Osteocyte (in vitro differentiated cells): ENCODE results near the gene EFNA3. TPM values are rescaled to one million over a fixed set of nuclear protein-coding genes. Genes with fewer than 3 reads are reported as not detected.
"Not testable (repeated sequence)": the region's sequence is repeated elsewhere in the genome, so short reads cannot be mapped to it uniquely, and the experiment has no call there.

Source experiments
- DNase-seq: peaks from one replicate; pipeline ENCODE4 v3.0.0; 2021; ENCODE audit warnings: mixed read lengths; ENCODE audit not compliant: unreplicated experiment; ENCODE audit errors: extremely low spot score
- H3K27ac Mint-ChIP-seq: one replicate; pipeline ENCODE4 v1.8.0; 2021; ENCODE audit warnings: mild to moderate bottlenecking, mixed read lengths; ENCODE audit not compliant: unreplicated experiment
- H3K27me3 Mint-ChIP-seq: one replicate; pipeline ENCODE4 v1.8.0; 2021; ENCODE audit warnings: mixed read lengths; ENCODE audit not compliant: unreplicated experiment
- H3K36me3 Mint-ChIP-seq: one replicate; pipeline ENCODE4 v1.8.0; 2021; ENCODE audit warnings: mixed read lengths; ENCODE audit not compliant: unreplicated experiment
- H3K4me1 Mint-ChIP-seq: one replicate; pipeline ENCODE4 v1.8.0; 2021; ENCODE audit warnings: mixed read lengths; ENCODE audit not compliant: unreplicated experiment
- H3K4me3 Mint-ChIP-seq: one replicate; pipeline ENCODE4 v1.8.0; 2021; ENCODE audit warnings: mild to moderate bottlenecking, moderate library complexity, mixed read lengths; ENCODE audit not compliant: unreplicated experiment
- H3K9me3 Mint-ChIP-seq: one replicate; pipeline ENCODE4 v1.8.0; 2021; ENCODE audit warnings: mixed read lengths; ENCODE audit not compliant: unreplicated experiment
- CTCF ChIP-seq: fragments of 200-600 bp; sonication (generic); IDR thresholded peaks from 2 replicates; pipeline ENCODE4 v1.5.0; 2021; ENCODE audit warnings: antibody characterized with exemption, mild to moderate bottlenecking, moderate library complexity
- total RNA-seq: library from RNA; stranded (reverse); gene quantifications from 2 replicates; pipeline ENCODE4 v1.2.1, GENCODE V29; 2021

The EFNA3 gene
- total RNA-seq, 1 donor from 2014 or later: 2.9 TPM

- TF ChIP-seq CTCF: no peak
- H3K36me3 Mint-ChIP-seq: no peaks in the 10 kb centered on the region
- DNase-seq: no peak
- peaks cover 15% of the 10 kb centered on the region for H3K27me3 Mint-ChIP-seq
- H3K27ac Mint-ChIP-seq: no peak overlapping the region
- no peak overlapping the region for H3K4me3 Mint-ChIP-seq
- peaks cover 2% of the 10 kb centered on the region for H3K4me1 Mint-ChIP-seq
- H3K9me3 Mint-ChIP-seq: no peaks in the 10 kb centered on the region
Measured at GRCh38 chr1:155116113-155116764, 37.6 kb downstream of the EFNA3 start.

DNA sequence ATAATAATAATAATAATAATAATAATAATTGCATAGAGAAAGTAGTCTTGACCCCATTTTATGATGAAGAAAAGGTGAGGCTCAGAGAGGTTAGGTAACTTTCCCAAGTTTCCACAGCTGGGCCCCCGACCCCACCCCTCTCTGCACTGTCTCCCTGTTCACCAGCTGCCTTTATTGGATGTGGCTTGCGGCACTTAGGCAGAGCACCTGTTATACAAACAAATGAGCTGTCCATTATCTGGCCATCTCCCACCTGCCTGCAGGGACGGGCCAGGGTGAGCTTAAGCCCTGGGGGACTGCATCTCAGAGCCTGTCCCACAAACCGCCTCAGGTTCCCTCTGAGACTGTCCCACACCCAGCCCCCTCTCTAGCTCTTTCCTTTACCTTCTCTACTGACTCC, 39.0 kb downstream of the EFNA3 start:
- H3K27me3 Mint-ChIP-seq: peaks cover 16% of the 10 kb centered on the region
- H3K9me3 Mint-ChIP-seq: no peaks in the 10 kb centered on the region
- H3K4me1 Mint-ChIP-seq: peaks cover 5% of the 10 kb centered on the region
- H3K4me3 Mint-ChIP-seq: no peak overlapping the region
- no peak overlapping the region for H3K27ac Mint-ChIP-seq
- TF ChIP-seq CTCF: no peak
- DNase-seq: no peak
- no peaks in the 10 kb centered on the region for H3K36me3 Mint-ChIP-seq

DNA sequence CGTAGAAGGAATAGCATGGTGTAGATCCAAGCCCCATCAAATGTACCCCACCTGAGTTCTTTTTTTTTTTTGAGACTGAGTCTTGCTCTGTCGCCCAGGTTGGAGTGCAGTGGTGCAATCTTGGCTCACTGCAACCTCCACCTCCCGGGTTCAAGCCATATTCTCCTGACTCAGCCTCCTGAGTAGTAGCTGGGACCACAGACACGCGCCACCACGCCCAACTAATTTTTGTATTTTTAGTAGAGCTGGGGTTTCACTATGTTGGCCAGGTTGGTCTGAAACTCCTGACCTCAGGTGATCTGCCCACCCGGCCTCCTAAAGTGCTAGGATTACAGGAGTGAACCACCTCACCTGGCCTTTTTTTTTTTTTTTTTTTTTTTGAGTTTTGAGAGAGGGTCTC, 39.5 kb downstream of the EFNA3 start:
- not testable (repeated sequence) for H3K27ac Mint-ChIP-seq, H3K9me3 Mint-ChIP-seq, H3K4me3 Mint-ChIP-seq, H3K36me3 Mint-ChIP-seq, H3K4me1 Mint-ChIP-seq, DNase-seq
- H3K27me3 Mint-ChIP-seq: peaks cover 16% of the 10 kb centered on the region

DNA sequence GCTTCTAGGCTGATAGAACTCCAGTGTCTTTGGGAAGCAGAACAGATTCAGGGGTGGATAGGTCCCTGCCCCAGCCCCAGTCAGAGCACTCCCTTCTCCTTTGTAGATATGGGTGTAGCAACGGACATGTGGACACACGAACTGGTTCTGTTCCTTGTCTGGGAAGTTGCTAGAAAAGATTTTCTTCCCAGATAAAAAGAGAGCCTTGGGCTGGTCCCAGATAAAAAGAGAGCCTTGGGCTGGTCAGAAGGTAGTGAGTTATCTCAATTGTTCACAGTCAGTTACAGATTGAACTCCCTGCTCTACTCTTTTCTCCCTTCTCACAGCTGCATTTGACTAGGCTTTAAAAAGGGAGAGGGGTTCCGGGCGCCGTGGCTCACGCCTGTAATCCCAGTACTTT, 41.6 kb downstream of the EFNA3 start:
- no peak for DNase-seq
- peaks cover 16% of the 10 kb centered on the region for H3K27me3 Mint-ChIP-seq
- H3K36me3 Mint-ChIP-seq: no peaks in the 10 kb centered on the region
- no peak for TF ChIP-seq CTCF
- H3K4me1 Mint-ChIP-seq: peaks cover 20% of the 10 kb centered on the region
- no peak overlapping the region for H3K4me3 Mint-ChIP-seq
- no peaks in the 10 kb centered on the region for H3K9me3 Mint-ChIP-seq
- H3K27ac Mint-ChIP-seq: no peak overlapping the region

GRCh38 chr1:155121249-155121648, 42.6 kb downstream of the EFNA3 start:
- peaks cover 16% of the 10 kb centered on the region for H3K27me3 Mint-ChIP-seq
- H3K36me3 Mint-ChIP-seq: no peaks in the 10 kb centered on the region
- no peak for DNase-seq
- no peak for TF ChIP-seq CTCF
- H3K4me1 Mint-ChIP-seq: peaks cover 28% of the 10 kb centered on the region
- H3K9me3 Mint-ChIP-seq: no peaks in the 10 kb centered on the region
- H3K4me3 Mint-ChIP-seq: no peak overlapping the region
- H3K27ac Mint-ChIP-seq: no peak overlapping the region

- H3K36me3 Mint-ChIP-seq: no peaks in the 10 kb centered on the region
- no peak overlapping the region for H3K27ac Mint-ChIP-seq
- H3K4me1 Mint-ChIP-seq: peaks cover 37% of the 10 kb centered on the region
- H3K9me3 Mint-ChIP-seq: no peaks in the 10 kb centered on the region
- DNase-seq: no peak
- no peak for TF ChIP-seq CTCF
- H3K27me3 Mint-ChIP-seq: peaks cover 16% of the 10 kb centered on the region
- no peak overlapping the region for H3K4me3 Mint-ChIP-seq
Measured at GRCh38 chr1:155122308-155122707, 43.7 kb downstream of the EFNA3 start.
